Trophoblast cell (in vitro differentiated cells and primary cell): ENCODE measurements around the gene BARHL1.

Experiments
- DNase-seq, 2 donors: peaks; one replicate each; pipeline ENCODE4 v3.0.0-alpha.2; 2016
- H2AFZ ChIP-seq: 2 replicates; pipeline ENCODE4 v1.6.1; 2013; ENCODE audit warnings: low read length, moderate library complexity, mild to moderate bottlenecking; ENCODE audit not compliant: insufficient read depth, poor library complexity
- H2AK5ac ChIP-seq: 2 replicates; pipeline ENCODE4 v1.6.1; 2013; ENCODE audit warnings: mild to moderate bottlenecking, low read length
- H2BK120ac ChIP-seq: 2 replicates; pipeline ENCODE4 v1.6.1; 2013; ENCODE audit warnings: low read length, mild to moderate bottlenecking, moderate library complexity; ENCODE audit not compliant: insufficient read depth, poor library complexity
- H2BK12ac ChIP-seq: 2 replicates; pipeline ENCODE4 v1.6.1; 2013; ENCODE audit warnings: mild to moderate bottlenecking, low read length, moderate library complexity
- H2BK5ac ChIP-seq: 2 replicates; pipeline ENCODE4 v1.6.1; 2013; ENCODE audit warnings: low read length, low read depth, moderate library complexity, mild to moderate bottlenecking; ENCODE audit not compliant: poor library complexity
- H3K14ac ChIP-seq: 2 replicates; pipeline ENCODE4 v1.6.1; 2013; ENCODE audit warnings: mild to moderate bottlenecking, low read length
- H3K18ac ChIP-seq: 2 replicates; pipeline ENCODE4 v1.6.1; 2013; ENCODE audit warnings: mild to moderate bottlenecking, low read length
- H3K23ac ChIP-seq: 2 replicates; pipeline ENCODE4 v1.6.1; 2013; ENCODE audit warnings: low read length
- H3K27ac ChIP-seq: 2 replicates; pipeline ENCODE4 v1.5.1; 2013; ENCODE audit warnings: low read depth, mild to moderate bottlenecking, inconsistent platforms, low read length, moderate library complexity
- H3K27me3 ChIP-seq: 2 replicates; pipeline ENCODE4 v1.6.1; 2013; ENCODE audit warnings: inconsistent platforms, mild to moderate bottlenecking, low read length, moderate library complexity; ENCODE audit not compliant: insufficient read depth
- H3K36me3 ChIP-seq, 2 experiments: 1 replicate in 1 of 2; 2 replicates in 1 of 2; pipeline ENCODE4 v1.6.1; 2013; ENCODE audit warnings: low read length in 2 of 2, mild to moderate bottlenecking in 2 of 2, moderate library complexity in 1 of 2; ENCODE audit not compliant: insufficient read depth in 2 of 2, control insufficient read depth in 1 of 2
- H3K4ac ChIP-seq: 2 replicates; pipeline ENCODE4 v1.6.1; 2013; ENCODE audit warnings: low read depth, mild to moderate bottlenecking, low read length, moderate library complexity
- H3K4me1 ChIP-seq, 2 experiments: 1 replicate in 1 of 2; 2 replicates in 1 of 2; pipeline ENCODE4 v1.6.1; 2013; ENCODE audit warnings: low read length in 2 of 2, mild to moderate bottlenecking in 2 of 2, moderate library complexity in 1 of 2; ENCODE audit not compliant: insufficient read depth in 2 of 2, control insufficient read depth in 1 of 2
- H3K4me2 ChIP-seq: 2 replicates; pipeline ENCODE4 v1.6.1; 2013; ENCODE audit warnings: inconsistent platforms, mild to moderate bottlenecking, low read length, moderate library complexity
- H3K4me3 ChIP-seq: 2 replicates; pipeline ENCODE4 v1.5.1; 2013; ENCODE audit warnings: mild to moderate bottlenecking, low read depth, low read length, inconsistent platforms
- H3K79me1 ChIP-seq: one replicate; pipeline ENCODE4 v1.6.1; 2013; ENCODE audit warnings: low read length
- H3K79me2 ChIP-seq: 2 replicates; pipeline ENCODE4 v1.6.1; 2013; ENCODE audit warnings: low read length, mild to moderate bottlenecking; ENCODE audit not compliant: control insufficient read depth, insufficient read depth, poor library complexity
- H3K9ac ChIP-seq: 2 replicates; pipeline ENCODE4 v1.6.1; 2013; ENCODE audit warnings: mild to moderate bottlenecking, low read length
- H3K9me3 ChIP-seq: 2 replicates; pipeline ENCODE4 v1.6.1; 2013; ENCODE audit warnings: low read depth, mild to moderate bottlenecking, control low read depth, inconsistent platforms, low read length; ENCODE audit not compliant: insufficient read depth
- H4K12ac ChIP-seq: 2 replicates; pipeline ENCODE4 v1.6.1; 2013; ENCODE audit warnings: low read depth, mild to moderate bottlenecking, low read length, moderate library complexity
- H4K8ac ChIP-seq: 2 replicates; pipeline ENCODE4 v1.6.1; 2013; ENCODE audit warnings: low read depth, mild to moderate bottlenecking, low read length, moderate library complexity
- H4K91ac ChIP-seq: one replicate; pipeline ENCODE4 v1.6.1; 2013; ENCODE audit warnings: low read depth, mild to moderate bottlenecking, low read length, moderate library complexity
- WGBS: extraction: QIAGEN DNeasy Blood & Tissue Kit; methylation state at CpG from one replicate; pipeline ENCODE4 v1.1.7; 2013; ENCODE audit warnings: missing lambda C conversion rate; ENCODE audit not compliant: insufficient read length, insufficient coverage; ENCODE audit errors: extremely low coverage; 5-methylcytosine and 5-hydroxymethylcytosine counted together

Gene BARHL1

GRCh38 chr9:132543251-132543650 is 39.2 kb upstream of the BARHL1 start:
- Histone ChIP-seq H3K4me3 (no peak overlapping the region), H3K4ac (no peak overlapping the region), H3K4me2 (no peak overlapping the region), H2BK12ac (no peak overlapping the region), H3K14ac (no peak overlapping the region), H3K79me2 (no peaks in the 10 kb centered on the region), H3K23ac (no peak overlapping the region), H2BK120ac (no peak overlapping the region), H2AK5ac (no peak overlapping the region), H3K9me3 (peaks cover 3% of the 10 kb centered on the region), H3K27ac (no peak overlapping the region), H4K12ac (no peak overlapping the region), H4K91ac (no peak overlapping the region), H3K9ac (no peak overlapping the region), H3K79me1 (no peaks in the 10 kb centered on the region), H2AFZ (no peak overlapping the region), H4K8ac (no peak overlapping the region), H3K4me1 (peaks cover 4 to 5% of the 10 kb centered on the region in 2 experiments), H3K36me3 (no peaks in the 10 kb centered on the region), H2BK5ac (no peak overlapping the region), H3K18ac (no peak overlapping the region), H3K27me3 (no peaks in the 10 kb centered on the region)
- WGBS, result no CpG with 5 or more reads among the region's 4 CpGs
- DNase-seq, result no peak

- Histone ChIP-seq H2AK5ac (no peak overlapping the region), H3K4me3 (no peak overlapping the region), H3K27me3 (no peaks in the 10 kb centered on the region), H3K14ac (no peak overlapping the region), H3K4me1 (peaks cover 4 to 5% of the 10 kb centered on the region in 2 experiments), H2AFZ (no peak overlapping the region), H3K36me3 (no peaks in the 10 kb centered on the region), H3K4me2 (no peak overlapping the region), H2BK120ac (no peak overlapping the region), H3K18ac (no peak overlapping the region), H3K27ac (no peak overlapping the region), H3K4ac (no peak overlapping the region), H3K9ac (no peak overlapping the region), H3K79me2 (no peaks in the 10 kb centered on the region), H2BK5ac (no peak overlapping the region), H4K91ac (no peak overlapping the region), H4K12ac (no peak overlapping the region), H2BK12ac (no peak overlapping the region), H3K79me1 (no peaks in the 10 kb centered on the region), H4K8ac (no peak overlapping the region), H3K9me3 (peaks cover 3% of the 10 kb centered on the region), H3K23ac (no peak overlapping the region)
- no CpG with 5 or more reads among the region's 21 CpGs for WGBS
- no peak for DNase-seq
These were observed 38.4 kb upstream of the BARHL1 start for GRCh38 chr9:132543960-132544359.

DNA sequence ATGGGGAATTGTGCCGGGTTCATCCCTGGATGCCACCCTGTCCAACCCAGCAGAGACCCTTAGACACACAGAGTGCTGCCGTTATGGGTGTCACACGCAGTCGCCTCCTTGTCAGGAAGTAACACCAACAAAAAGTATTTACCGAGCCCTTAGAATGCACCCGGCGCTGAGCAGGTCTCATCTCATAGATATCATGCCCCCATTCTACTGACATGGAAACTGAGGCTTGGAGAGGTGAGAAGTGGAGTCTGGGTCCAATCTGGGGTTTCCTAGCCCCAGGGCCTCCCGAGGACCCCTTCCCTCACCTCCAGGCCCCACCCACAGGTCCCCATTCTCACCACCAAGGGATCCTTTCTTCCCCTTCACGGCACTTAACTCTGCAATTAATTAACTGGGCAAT is 36.8 kb upstream of the BARHL1 start:
- no peak overlapping the region for H2AK5ac ChIP-seq
- no peak overlapping the region for H3K4me3 ChIP-seq
- no peak overlapping the region for H2BK120ac ChIP-seq
- no peak overlapping the region for H2AFZ ChIP-seq
- H4K8ac ChIP-seq, result no peak overlapping the region
- H3K4me1 ChIP-seq, result peaks cover 4 to 5% of the 10 kb centered on the region in 2 experiments
- no peaks in the 10 kb centered on the region for H3K79me2 ChIP-seq
- no peak overlapping the region for H3K14ac ChIP-seq
- H2BK12ac ChIP-seq, result no peak overlapping the region
- H3K9me3 ChIP-seq, result peaks cover 3% of the 10 kb centered on the region
- DNase-seq, result no peak
- H3K4me2 ChIP-seq, result no peak overlapping the region
- WGBS, result no CpG with 5 or more reads among the region's 9 CpGs
- H3K27ac ChIP-seq, result no peak overlapping the region
- H2BK5ac ChIP-seq, result no peak overlapping the region
- no peak overlapping the region for H4K12ac ChIP-seq
- H3K27me3 ChIP-seq, result no peaks in the 10 kb centered on the region
- H3K18ac ChIP-seq, result no peak overlapping the region
- no peaks in the 10 kb centered on the region for H3K79me1 ChIP-seq
- no peaks in the 10 kb centered on the region for H3K36me3 ChIP-seq
- H3K23ac ChIP-seq, result no peak overlapping the region
- no peak overlapping the region for H3K4ac ChIP-seq
- no peak overlapping the region for H4K91ac ChIP-seq
- H3K9ac ChIP-seq, result no peak overlapping the region

GRCh38 chr9:132546148-132547051 is 36.0 kb upstream of the BARHL1 start:
- H2BK5ac ChIP-seq, result no peak overlapping the region
- H3K4me2 ChIP-seq, result peak overlapping the region; percentile 54
- no peaks in the 10 kb centered on the region for H3K79me1 ChIP-seq
- H4K8ac ChIP-seq, result no peak overlapping the region
- no peaks in the 10 kb centered on the region for H3K27me3 ChIP-seq
- peak overlapping the region; percentile 43 for H2AFZ ChIP-seq
- H3K4me3 ChIP-seq, result no peak overlapping the region
- H2BK12ac ChIP-seq, result no peak overlapping the region
- H3K23ac ChIP-seq, result no peak overlapping the region
- no peak overlapping the region for H3K4ac ChIP-seq
- no peak overlapping the region for H3K14ac ChIP-seq
- H3K36me3 ChIP-seq, result no peaks in the 10 kb centered on the region
- H3K9ac ChIP-seq, result no peak overlapping the region
- H3K9me3 ChIP-seq, result peaks cover 3% of the 10 kb centered on the region
- DNase-seq, result no peak
- peaks cover 4 to 5% of the 10 kb centered on the region in 2 experiments for H3K4me1 ChIP-seq
- no peak overlapping the region for H2AK5ac ChIP-seq
- peak overlapping the region; percentile 37 for H4K12ac ChIP-seq
- no peaks in the 10 kb centered on the region for H3K79me2 ChIP-seq
- no peak overlapping the region for H2BK120ac ChIP-seq
- no peak overlapping the region for H4K91ac ChIP-seq
- H3K27ac ChIP-seq, result no peak overlapping the region
- WGBS, result no CpG with 5 or more reads among the region's 27 CpGs
- no peak overlapping the region for H3K18ac ChIP-seq
